ENCODE data around the gene PSMC3IP. TPM values are rescaled to one million over a fixed set of nuclear protein-coding genes. Genes with fewer than 3 reads are reported as not detected.
"Not testable (repeated sequence)": the region's sequence is repeated elsewhere in the genome, so short reads cannot be mapped to it uniquely, and the experiment has no call there.

PSMC3IP gene
- 1.4 and 1.7 TPM in 2 replicates for total RNA-seq

- peak; percentile 95 for DNase-seq (ENCODE audit: low read depth in 2 of 2)
Observed at GRCh38 chr17:42577532-42578281, at the start of gene PSMC3IP. Gene PSMC3IP, minus strand, starts transcription at chr17:42577729. Its CDS starts 43 bp downstream, at chr17:42577686.

- peak; percentile 61 to 67 for DNase-seq (ENCODE audit: low read depth in 2 of 2)
Observed at GRCh38 chr17:42623732-42624596, 46.4 kb upstream of the PSMC3IP start.

GRCh38 chr17:42623271-42623670 is 45.7 kb upstream of the PSMC3IP start:
- no peak for DNase-seq (ENCODE audit: low read depth in 2 of 2)

GRCh38 chr17:42621987-42622386 is 44.5 kb upstream of the PSMC3IP start:
- not testable (repeated sequence) for DNase-seq (ENCODE audit: low read depth in 2 of 2)

- peak in 1 of 2 donors; percentile 16 for DNase-seq (ENCODE audit: low read depth in 2 of 2)
Observed at GRCh38 chr17:42618442-42619150, 41.1 kb upstream of the PSMC3IP start.

- no peak for DNase-seq (ENCODE audit: low read depth in 2 of 2)
Observed at GRCh38 chr17:42617956-42618431, 40.5 kb upstream of the PSMC3IP start.

GRCh38 chr17:42613699-42614295 is 36.3 kb upstream of the PSMC3IP start:
- no peak for DNase-seq (ENCODE audit: low read depth in 2 of 2)

GRCh38 chr17:42612013-42612412 is 34.5 kb upstream of the PSMC3IP start:
- DNase-seq (ENCODE audit: low read depth in 2 of 2): no peak

GRCh38 chr17:42609814-42610801 is 32.6 kb upstream of the PSMC3IP start:
- DNase-seq (ENCODE audit: low read depth in 2 of 2): peak in 1 of 2 donors; percentile 14

- peak; percentile 99 for DNase-seq (ENCODE audit: low read depth in 2 of 2)
Observed at GRCh38 chr17:42609182-42609813, 31.8 kb upstream of the PSMC3IP start, which contains the start of the genes RETREG3 and TUBG1. Gene RETREG3, minus strand, starts transcription at chr17:42609374. Its CDS starts 50 bp downstream, at chr17:42609324. Gene TUBG1, plus strand, starts transcription at chr17:42609683. Its CDS starts 55 bp downstream, at chr17:42609738.

- DNase-seq (ENCODE audit: low read depth in 2 of 2): peak; percentile 7 to 28
Observed at GRCh38 chr17:42608305-42609181, 31.0 kb upstream of the PSMC3IP start.

- DNase-seq (ENCODE audit: low read depth in 2 of 2): no peak
Observed at GRCh38 chr17:42607769-42608168, 30.2 kb upstream of the PSMC3IP start.

- DNase-seq (ENCODE audit: low read depth in 2 of 2): no peak
Observed at GRCh38 chr17:42603318-42603717, 25.8 kb upstream of the PSMC3IP start.

GRCh38 chr17:42598905-42599304 is 21.4 kb upstream of the PSMC3IP start:
- DNase-seq (ENCODE audit: low read depth in 2 of 2): no peak

GRCh38 chr17:42596386-42596785 is 18.9 kb upstream of the PSMC3IP start:
- DNase-seq (ENCODE audit: low read depth in 2 of 2): no peak

GRCh38 chr17:42591411-42591810 is 13.9 kb upstream of the PSMC3IP start:
- no peak for DNase-seq (ENCODE audit: low read depth in 2 of 2)

- peak in 1 of 2 donors; percentile 25 for DNase-seq (ENCODE audit: low read depth in 2 of 2)
Observed at GRCh38 chr17:42590886-42591285, 13.4 kb upstream of the PSMC3IP start.

- no peak for DNase-seq (ENCODE audit: low read depth in 2 of 2)
Observed at GRCh38 chr17:42586514-42587230, 9.1 kb upstream of the PSMC3IP start.
